ENCODE results near the gene MFNG. TPM values are rescaled to one million over a fixed set of nuclear protein-coding genes. Genes with fewer than 3 reads are reported as not detected.

MFNG gene
- total RNA-seq, 1 experiment from 2014 or later: 4.5 TPM

DNA sequence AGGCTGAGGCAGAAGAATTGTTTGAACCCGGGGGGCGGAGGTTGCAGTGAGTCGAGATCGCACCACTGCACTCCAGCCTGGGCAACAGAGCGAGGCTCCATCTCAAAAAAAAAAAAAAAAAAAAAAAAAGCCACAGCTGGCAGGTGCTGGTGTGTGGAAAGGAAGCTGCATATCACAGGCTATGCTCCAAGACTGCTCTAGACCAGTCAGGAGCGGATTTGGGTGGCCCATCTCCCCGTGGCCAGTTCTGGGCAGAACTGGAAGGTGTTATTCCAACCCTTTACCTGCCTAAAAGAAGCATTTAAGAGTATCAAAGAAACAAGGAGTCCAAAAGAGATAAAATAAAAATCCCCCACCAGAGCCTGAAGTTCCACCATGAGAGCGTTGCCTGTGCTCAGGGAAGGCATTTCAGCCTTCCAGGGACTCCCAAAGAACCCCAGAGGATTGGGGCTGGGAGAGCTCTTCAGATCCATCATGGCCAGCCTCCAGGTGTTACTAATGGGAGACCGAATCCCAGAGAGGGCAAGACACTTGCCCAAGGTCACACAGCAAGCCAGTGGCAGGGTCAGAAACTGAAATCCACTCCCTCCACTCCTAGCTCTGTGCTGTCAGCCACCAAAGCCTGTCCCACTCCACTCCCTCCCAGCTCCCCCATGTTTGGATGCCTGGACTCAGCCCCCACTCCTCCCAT is 14.3 kb downstream of the MFNG start:
- no TSS peak for BruUV-seq (replicated peaks)
- TF ChIP-seq TCF7L2 (IDR thresholded peaks at IDR 0.05; ENCODE audit: borderline replicate concordance, extremely low read depth, insufficient read depth, insufficient read length) (no peak), ZFX (IDR thresholded peaks at IDR 0.05) (no peak), RAD21 (IDR thresholded peaks at IDR 0.05; ENCODE audit: low read depth) (no peak), EZH2 (IDR thresholded peaks at IDR 0.05) (no peak), SP1 (IDR thresholded peaks at IDR 0.05; ENCODE audit: low read depth) (no peak), FOSL1 (IDR thresholded peaks at IDR 0.05; ENCODE audit: low read depth) (no peak), CBX3 (IDR thresholded peaks at IDR 0.05; ENCODE audit: low read depth) (no peak), ZNF274 (IDR thresholded peaks at IDR 0.05; ENCODE audit: low read depth, low read length) (no peak), SRF (IDR thresholded peaks at IDR 0.05; ENCODE audit: low read depth) (no peak), SIN3A (IDR thresholded peaks at IDR 0.05; ENCODE audit: low read depth) (no peak)
- TF ChIP-seq, protein P1, sequence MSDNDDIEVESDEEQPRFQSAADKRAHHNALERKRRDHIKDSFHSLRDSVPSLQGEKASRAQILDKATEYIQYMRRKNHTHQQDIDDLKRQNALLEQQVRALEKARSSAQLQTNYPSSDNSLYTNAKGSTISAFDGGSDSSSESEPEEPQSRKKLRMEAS (IDR thresholded peaks at IDR 0.05): no peak
- H3K27me3 ChIP-seq (ENCODE audit: insufficient read depth, low read length): no peaks in the 10 kb centered on the region
- POLR2A ChIA-PET: interaction anchor here (0.5 to 1.1 kb wide), 2 partner anchors 96 to 171 kb away, joined by 3 to 4 read pairs; no protein-coding TSS in a partner anchor
- H3K4me3 ChIP-seq (replicated peaks in 1 of 2; ENCODE audit: low read depth in 1 of 2, low read length in 2 of 2): no peak overlapping the region
- no peaks in the 10 kb centered on the region for H3K9me3 ChIP-seq (ENCODE audit: control insufficient read depth in 1 of 2, insufficient read depth in 1 of 2, low read depth in 1 of 2, low read length in 2 of 2)
- RAD21 ChIA-PET (ENCODE audit: low non-redundant PET in 1 of 2, low total read pairs in 2 of 2, uncharacterized antibody in 2 of 2, unreplicated experiment in 2 of 2): interaction anchor here (1.0 to 1.3 kb wide), 4 partner anchors 23 to 155 kb away, joined by 3 to 4 read pairs (median 4); partner anchors contain the start of gene CARD10 (in 1 of the 2)
- no peak overlapping the region for H2AFZ ChIP-seq (ENCODE audit: low read depth, low read length, poor library complexity, severe bottlenecking)
- CTCF ChIA-PET: interaction anchor here (0.8 to 1.9 kb wide), 23 partner anchors 10 to 211 kb away, joined by 3 to 23 read pairs (median 4); partner anchors contain the start of gene MFNG
- no peaks in the 10 kb centered on the region for H3K9me2 ChIP-seq (ENCODE audit: insufficient read depth)
- ATAC-seq (peak; percentile 48), DNase-seq (ENCODE audit: low read depth, low spot score) (no peak)
- H4K20me1 ChIP-seq (ENCODE audit: insufficient read depth): no peaks in the 10 kb centered on the region
- H3K4me2 ChIP-seq (ENCODE audit: low read length): no peak overlapping the region
- H3K27ac ChIP-seq (ENCODE audit: low read depth, low read length): no peak overlapping the region
- intact Hi-C loops (cut with micrococcal nuclease): no loop called here
- H3K79me2 ChIP-seq (ENCODE audit: insufficient read depth, low read length): no peaks in the 10 kb centered on the region
- H3K36me3 ChIP-seq (ENCODE audit: control insufficient read depth in 1 of 2, insufficient read depth in 2 of 2, low read length in 2 of 2): no peaks in the 10 kb centered on the region
- H3K9ac ChIP-seq (ENCODE audit: low read length): no peak overlapping the region
- peaks cover 0 to 31% of the 10 kb centered on the region in 2 experiments; a peak in 3 of 4 replicates for H3K4me1 ChIP-seq (ENCODE audit: control insufficient read depth in 1 of 2, insufficient read depth in 2 of 2, low read length in 2 of 2)

DNA sequence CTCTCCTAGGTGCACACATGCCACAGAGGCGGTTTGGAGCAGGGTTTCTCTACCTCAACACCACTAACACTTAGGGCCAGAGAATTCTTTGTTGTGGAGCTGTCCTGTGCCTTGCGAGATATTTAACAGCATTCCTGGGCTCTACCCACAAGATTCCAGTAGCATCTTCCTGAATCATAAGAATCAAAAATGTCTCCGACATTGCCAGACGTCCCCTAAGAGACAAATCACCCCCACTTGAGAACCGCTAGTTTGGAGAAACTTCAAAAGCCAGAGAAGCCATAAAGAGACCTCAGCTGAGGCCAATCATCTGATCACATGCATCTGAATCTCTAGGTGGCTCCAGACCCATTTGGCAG is 16.1 kb downstream of the MFNG start:
- ChIA-PET RAD21 (ENCODE audit: low non-redundant PET in 1 of 2, low total read pairs in 2 of 2, uncharacterized antibody in 2 of 2, unreplicated experiment in 2 of 2) (no interaction called here), POLR2A (no interaction called here), CTCF (no interaction called here)
- peaks cover 0 to 15% of the 10 kb centered on the region in 2 experiments; a peak in 2 of 4 replicates for H3K4me1 ChIP-seq (ENCODE audit: control insufficient read depth in 1 of 2, insufficient read depth in 2 of 2, low read length in 2 of 2)
- H3K9ac ChIP-seq (ENCODE audit: low read length): no peak overlapping the region
- intact Hi-C loops (cut with micrococcal nuclease): no loop called here
- no peak for TF ChIP-seq FOSL1 (IDR thresholded peaks at IDR 0.05; ENCODE audit: low read depth)
- no peak for TF ChIP-seq JUND (IDR thresholded peaks at IDR 0.05)
- no peak for TF ChIP-seq TCF7L2 (IDR thresholded peaks at IDR 0.05; ENCODE audit: borderline replicate concordance, extremely low read depth, insufficient read depth, insufficient read length)
- TF ChIP-seq EZH2phosphoT487 (IDR thresholded peaks at IDR 0.05; ENCODE audit: borderline replicate concordance): no peak
- no peak for TF ChIP-seq ELF1 (IDR thresholded peaks at IDR 0.05; ENCODE audit: borderline replicate concordance, low read depth)
- TF ChIP-seq, protein P2, sequence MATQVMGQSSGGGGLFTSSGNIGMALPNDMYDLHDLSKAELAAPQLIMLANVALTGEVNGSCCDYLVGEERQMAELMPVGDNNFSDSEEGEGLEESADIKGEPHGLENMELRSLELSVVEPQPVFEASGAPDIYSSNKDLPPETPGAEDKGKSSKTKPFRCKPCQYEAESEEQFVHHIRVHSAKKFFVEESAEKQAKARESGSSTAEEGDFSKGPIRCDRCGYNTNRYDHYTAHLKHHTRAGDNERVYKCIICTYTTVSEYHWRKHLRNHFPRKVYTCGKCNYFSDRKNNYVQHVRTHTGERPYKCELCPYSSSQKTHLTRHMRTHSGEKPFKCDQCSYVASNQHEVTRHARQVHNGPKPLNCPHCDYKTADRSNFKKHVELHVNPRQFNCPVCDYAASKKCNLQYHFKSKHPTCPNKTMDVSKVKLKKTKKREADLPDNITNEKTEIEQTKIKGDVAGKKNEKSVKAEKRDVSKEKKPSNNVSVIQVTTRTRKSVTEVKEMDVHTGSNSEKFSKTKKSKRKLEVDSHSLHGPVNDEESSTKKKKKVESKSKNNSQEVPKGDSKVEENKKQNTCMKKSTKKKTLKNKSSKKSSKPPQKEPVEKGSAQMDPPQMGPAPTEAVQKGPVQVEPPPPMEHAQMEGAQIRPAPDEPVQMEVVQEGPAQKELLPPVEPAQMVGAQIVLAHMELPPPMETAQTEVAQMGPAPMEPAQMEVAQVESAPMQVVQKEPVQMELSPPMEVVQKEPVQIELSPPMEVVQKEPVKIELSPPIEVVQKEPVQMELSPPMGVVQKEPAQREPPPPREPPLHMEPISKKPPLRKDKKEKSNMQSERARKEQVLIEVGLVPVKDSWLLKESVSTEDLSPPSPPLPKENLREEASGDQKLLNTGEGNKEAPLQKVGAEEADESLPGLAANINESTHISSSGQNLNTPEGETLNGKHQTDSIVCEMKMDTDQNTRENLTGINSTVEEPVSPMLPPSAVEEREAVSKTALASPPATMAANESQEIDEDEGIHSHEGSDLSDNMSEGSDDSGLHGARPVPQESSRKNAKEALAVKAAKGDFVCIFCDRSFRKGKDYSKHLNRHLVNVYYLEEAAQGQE (IDR thresholded peaks at IDR 0.05; ENCODE audit: low read depth): no peak
- H3K36me3 ChIP-seq (ENCODE audit: control insufficient read depth in 1 of 2, insufficient read depth in 2 of 2, low read length in 2 of 2): no peaks in the 10 kb centered on the region
- H3K27me3 ChIP-seq (ENCODE audit: insufficient read depth, low read length): no peaks in the 10 kb centered on the region
- BruUV-seq (replicated peaks): no TSS peak
- H3K27ac ChIP-seq (ENCODE audit: low read depth, low read length): no peak overlapping the region
- H3K79me2 ChIP-seq (ENCODE audit: insufficient read depth, low read length): no peaks in the 10 kb centered on the region
- no peaks in the 10 kb centered on the region for H3K9me2 ChIP-seq (ENCODE audit: insufficient read depth)
- DNase-seq (ENCODE audit: low read depth, low spot score) (no peak), ATAC-seq (no peak)
- no peak overlapping the region for H3K4me3 ChIP-seq (replicated peaks in 1 of 2; ENCODE audit: low read depth in 1 of 2, low read length in 2 of 2)
- no peak overlapping the region for H3K4me2 ChIP-seq (ENCODE audit: low read length)
- H3K9me3 ChIP-seq (ENCODE audit: control insufficient read depth in 1 of 2, insufficient read depth in 1 of 2, low read depth in 1 of 2, low read length in 2 of 2): no peaks in the 10 kb centered on the region
- H4K20me1 ChIP-seq (ENCODE audit: insufficient read depth): no peaks in the 10 kb centered on the region
- H2AFZ ChIP-seq (ENCODE audit: low read depth, low read length, poor library complexity, severe bottlenecking): no peak overlapping the region

All from HCT116 (cell line).